PC-3 (cell line): ENCODE data around the gene SOST. TPM values are rescaled to one million over a fixed set of nuclear protein-coding genes. Genes with fewer than 3 reads are reported as not detected.

Experiments
- ATAC-seq: fragments of 200-7000 bp; cut with Tn5 transposase; 2 replicates; pipeline ENCODE4 v1.9.1; 2020; ENCODE audit warnings: mild to moderate bottlenecking, moderate library complexity
- BruUV-seq: library from RNA; stranded (reverse); fragments of 400-500 nt; replicated peaks from 2 replicates; lab custom pipeline; 2021; lab: Mats Ljungman, UMichigan
- CTCF ChIA-PET: fragments of 300-600 bp; sonication (Branson Sonifier 250); formaldehyde crosslinking; loops from one replicate; lab custom pipeline; 2022; ENCODE audit warnings: antibody characterized with exemption; lab: Charles Lee
- POLR2A ChIA-PET: fragments of 300-600 bp; sonication (Branson Sonifier 250); formaldehyde crosslinking; loops from one replicate; lab custom pipeline; 2022; ENCODE audit warnings: antibody characterized with exemption; ENCODE audit not compliant: unreplicated experiment; lab: Charles Lee
- DNase-seq: peaks from one replicate; pipeline ENCODE4 v3.0.0-alpha.2; 2015
- H2AFZ ChIP-seq: fragments of 300-600 bp; sonication (generic); 2 replicates; pipeline ENCODE4 v1.6.0; 2016; ENCODE audit warnings: antibody characterized with exemption, low read length
- H3F3A ChIP-seq: fragments of 300-600 bp; sonication (generic); one replicate; pipeline ENCODE4 v1.6.0; 2017; ENCODE audit warnings: antibody characterized with exemption, low read length, control low read depth, mild to moderate bottlenecking; ENCODE audit not compliant: unreplicated experiment
- H3K27ac ChIP-seq: fragments of 300-600 bp; sonication (generic); 2 replicates; pipeline ENCODE4 v1.5.1; 2016; ENCODE audit warnings: mild to moderate bottlenecking, low read length
- H3K27me3 ChIP-seq: fragments of 300-600 bp; sonication (generic); 2 replicates; pipeline ENCODE4 v1.6.1; 2016; ENCODE audit warnings: low read length, mixed read lengths
- H3K36me3 ChIP-seq: fragments of 300-600 bp; sonication (generic); 2 replicates; pipeline ENCODE4 v1.6.1; 2016; ENCODE audit warnings: low read depth, mixed run types, low read length, mixed read lengths
- H3K4me1 ChIP-seq: fragments of 300-600 bp; sonication (generic); 2 replicates; pipeline ENCODE4 v1.5.1; 2016; ENCODE audit warnings: low read length; ENCODE audit not compliant: insufficient read depth
- H3K4me2 ChIP-seq: fragments of 300-600 bp; sonication (generic); 2 replicates; pipeline ENCODE4 v1.6.0; 2016; ENCODE audit warnings: low read length
- H3K4me3 ChIP-seq: fragments of 300-600 bp; sonication (generic); 2 replicates; pipeline ENCODE4 v1.5.1; 2016; ENCODE audit warnings: mild to moderate bottlenecking, low read length, mixed read lengths
- H3K79me2 ChIP-seq: fragments of 300-600 bp; sonication (generic); 2 replicates; pipeline ENCODE4 v1.6.1; 2017; ENCODE audit warnings: low read length, mixed read lengths
- H3K9ac ChIP-seq: fragments of 300-600 bp; sonication (generic); 2 replicates; pipeline ENCODE4 v1.6.0; 2016; ENCODE audit warnings: mild to moderate bottlenecking, low read length
- H3K9me2 ChIP-seq: fragments of 300-600 bp; sonication (generic); replicated peaks from 2 replicates; pipeline ENCODE4 v1.6.1; 2016; ENCODE audit warnings: mixed run types, low read length, mixed read lengths
- H3K9me3 ChIP-seq: fragments of 300-600 bp; sonication (generic); 2 replicates; pipeline ENCODE4 v1.6.1; 2016; ENCODE audit warnings: low read length, mixed read lengths
- H4K20me1 ChIP-seq: fragments of 300-600 bp; sonication (generic); 2 replicates; pipeline ENCODE4 v1.6.1; 2016; ENCODE audit warnings: low read length, mixed read lengths
- CTCF ChIP-seq: fragments of 300-600 bp; sonication (generic); conservative IDR thresholded peaks from 2 replicates; pipeline ENCODE4 v1.5.1; 2017; ENCODE audit warnings: antibody characterized with exemption, low read depth, mild to moderate bottlenecking, low read length
- EZH2 ChIP-seq: fragments of 300-600 bp; sonication (generic); IDR thresholded peaks from one replicate; pipeline ENCODE4 v1.6.1; 2017; ENCODE audit warnings: antibody characterized with exemption, mild to moderate bottlenecking, low read length; ENCODE audit not compliant: unreplicated experiment
- EZH2phosphoT487 ChIP-seq: fragments of 300-600 bp; sonication (generic); IDR thresholded peaks from 2 replicates; pipeline ENCODE4 v1.6.1; 2018; ENCODE audit warnings: mild to moderate bottlenecking, antibody characterized with exemption, low read length, borderline replicate concordance
- intact Hi-C: fragments of 100-400 bp; cut with micrococcal nuclease; formaldehyde crosslinking; loops from 2 replicates; pipeline ENCODE4 v1.9.0; 2023
- total RNA-seq: library from RNA; depleted of rRNA; stranded (reverse); fragments of >200 nt; gene quantifications from 2 replicates; pipeline ENCODE4 v1.2.3, GENCODE V29; 2014

SOST gene
- total RNA-seq, 1 experiment from 2014 or later = not detected

- peaks cover 16% of the 10 kb centered on the region for H3K4me1 ChIP-seq
- H3K9me3 ChIP-seq = no peaks in the 10 kb centered on the region
- no peak overlapping the region for H3K4me2 ChIP-seq
- CTCF ChIA-PET = no interaction called here
- ATAC-seq = no peak
- H3F3A ChIP-seq = no peaks in the 10 kb centered on the region
- H2AFZ ChIP-seq = no peak overlapping the region
- H3K9me2 ChIP-seq = no peaks in the 10 kb centered on the region
- POLR2A ChIA-PET = no interaction called here
- no peaks in the 10 kb centered on the region for H3K79me2 ChIP-seq
- no TSS peak for BruUV-seq
- no peaks in the 10 kb centered on the region for H3K27me3 ChIP-seq
- no peak overlapping the region for H3K9ac ChIP-seq
- no peaks in the 10 kb centered on the region for H4K20me1 ChIP-seq
- TF ChIP-seq EZH2 (no peak), CTCF (no peak), EZH2phosphoT487 (no peak)
- no peaks in the 10 kb centered on the region for H3K36me3 ChIP-seq
- H3K4me3 ChIP-seq = no peak overlapping the region
- intact Hi-C loops = no loop called here
- no peak for DNase-seq
- H3K27ac ChIP-seq = no peak overlapping the region
Observed at GRCh38 chr17:43712397-43712796, 46.2 kb downstream of the SOST start.

- Histone ChIP-seq H3F3A (no peaks in the 10 kb centered on the region), H3K79me2 (no peaks in the 10 kb centered on the region), H3K27ac (no peak overlapping the region), H3K4me1 (peaks cover 16% of the 10 kb centered on the region), H3K9ac (no peak overlapping the region), H3K4me2 (no peak overlapping the region), H3K27me3 (no peaks in the 10 kb centered on the region), H3K4me3 (no peak overlapping the region), H4K20me1 (no peaks in the 10 kb centered on the region), H2AFZ (no peak overlapping the region), H3K9me2 (no peaks in the 10 kb centered on the region), H3K9me3 (no peaks in the 10 kb centered on the region), H3K36me3 (no peaks in the 10 kb centered on the region)
- ATAC-seq (no peak), DNase-seq (no peak)
- intact Hi-C loops = no loop called here
- no TSS peak for BruUV-seq
- TF ChIP-seq EZH2 (no peak), CTCF (no peak), EZH2phosphoT487 (no peak)
- ChIA-PET POLR2A (no interaction called here), CTCF (no interaction called here)
Observed at GRCh38 chr17:43710101-43710500, 48.5 kb downstream of the SOST start.

GRCh38 chr17:43709210-43709609 is 49.4 kb downstream of the SOST start:
- POLR2A ChIA-PET = interaction anchor here (0.6 kb wide), 1 partner anchor 348 kb away, joined by 4 read pairs; no protein-coding TSS in a partner anchor
- CTCF ChIA-PET = no interaction called here
- no peaks in the 10 kb centered on the region for H3F3A ChIP-seq
- H3K4me3 ChIP-seq = no peak overlapping the region
- no peaks in the 10 kb centered on the region for H4K20me1 ChIP-seq
- peaks cover 11% of the 10 kb centered on the region for H3K4me1 ChIP-seq
- DNase-seq (no peak), ATAC-seq (no peak)
- no TSS peak for BruUV-seq
- intact Hi-C loops = no loop called here
- H3K9me2 ChIP-seq = no peaks in the 10 kb centered on the region
- no peak overlapping the region for H2AFZ ChIP-seq
- no peaks in the 10 kb centered on the region for H3K27me3 ChIP-seq
- no peak overlapping the region for H3K9ac ChIP-seq
- TF ChIP-seq EZH2phosphoT487 (no peak), CTCF (no peak), EZH2 (no peak)
- H3K27ac ChIP-seq = no peak overlapping the region
- no peaks in the 10 kb centered on the region for H3K36me3 ChIP-seq
- no peaks in the 10 kb centered on the region for H3K79me2 ChIP-seq
- H3K9me3 ChIP-seq = no peaks in the 10 kb centered on the region
- H3K4me2 ChIP-seq = no peak overlapping the region
